IgD-negative memory B cell (primary cell): ENCODE results near the gene SLC9A7. TPM values are rescaled to one million over a fixed set of nuclear protein-coding genes. Genes with fewer than 3 reads are reported as not detected.

Source experiments
- H3K27ac Mint-ChIP-seq, 3 donors: one replicate each; pipeline ENCODE4 v1.8.0; 2020 to 2022; ENCODE audit warnings: mild to moderate bottlenecking in 3 of 3, mixed read lengths in 3 of 3, moderate library complexity in 1 of 3
- H3K27me3 Mint-ChIP-seq: one replicate; pipeline ENCODE4 v1.8.0; 2021; ENCODE audit warnings: mixed read lengths
- H3K36me3 Mint-ChIP-seq: one replicate; pipeline ENCODE4 v1.8.0; 2020; ENCODE audit warnings: mild to moderate bottlenecking, mixed read lengths
- H3K4me1 Mint-ChIP-seq, 3 donors: one replicate each; pipeline ENCODE4 v1.8.0; 2020 to 2022; ENCODE audit warnings: mixed read lengths in 3 of 3, mild to moderate bottlenecking in 1 of 3
- H3K4me3 Mint-ChIP-seq, 4 donors: one replicate each; pipeline ENCODE4 v1.8.0; 2020 to 2022; ENCODE audit warnings: mild to moderate bottlenecking in 4 of 4, mixed read lengths in 4 of 4, moderate library complexity in 3 of 4
- H3K9me3 Mint-ChIP-seq, 3 donors: one replicate each; pipeline ENCODE4 v1.8.0; 2020 to 2021; ENCODE audit warnings: mixed read lengths in 3 of 3, mild to moderate bottlenecking in 1 of 3
- polyA plus RNA-seq: library from polyadenylated mRNA; unstranded; fragments of 300-500 nt; fragmentation: Illumina TruSeq; gene quantifications from one replicate; pipeline ENCODE4 v1.2.3, GENCODE V29; 2021

SLC9A7 gene
- polyA plus RNA-seq, 1 donor from 2014 or later: 18.7 TPM

GRCh38 chrX:46576458-46576857 is 182.5 kb downstream of the SLC9A7 start:
- Mint-ChIP-seq H3K4me1 (peaks cover 15 to 21% (median 19%) of the 10 kb centered on the region in 3 donors), H3K27me3 (no peaks in the 10 kb centered on the region), H3K27ac (peak overlapping the region in 2 of 3 donors; percentile 11 to 42), H3K4me3 (peak overlapping the region; percentile 57 to 78 (median 72)), H3K36me3 (no peaks in the 10 kb centered on the region), H3K9me3 (no peaks in the 10 kb centered on the region)

GRCh38 chrX:46575991-46576392 is 182.9 kb downstream of the SLC9A7 start:
- Mint-ChIP-seq H3K27me3 (peaks cover 2% of the 10 kb centered on the region), H3K27ac (peak overlapping the region in 1 of 3 donors; percentile 42), H3K4me3 (peak overlapping the region; percentile 61 to 78 (median 72)), H3K9me3 (no peaks in the 10 kb centered on the region), H3K4me1 (peaks cover 16 to 25% (median 22%) of the 10 kb centered on the region in 3 donors), H3K36me3 (no peaks in the 10 kb centered on the region)

GRCh38 chrX:46575586-46575985 is 183.3 kb downstream of the SLC9A7 start:
- Mint-ChIP-seq H3K27me3 (peaks cover 2% of the 10 kb centered on the region), H3K9me3 (no peaks in the 10 kb centered on the region), H3K36me3 (no peaks in the 10 kb centered on the region), H3K4me1 (peaks cover 19 to 25% (median 22%) of the 10 kb centered on the region in 3 donors), H3K27ac (no peak overlapping the region), H3K4me3 (peak overlapping the region; percentile 61 to 78 (median 72))

GRCh38 chrX:46574774-46575381 is 184.0 kb downstream of the SLC9A7 start:
- H3K4me1 Mint-ChIP-seq: peaks cover 20 to 25% (median 22%) of the 10 kb centered on the region in 3 donors
- peak overlapping the region; percentile 17 to 91 (median 82) for H3K4me3 Mint-ChIP-seq
- no peak overlapping the region for H3K27ac Mint-ChIP-seq
- no peaks in the 10 kb centered on the region for H3K9me3 Mint-ChIP-seq
- H3K36me3 Mint-ChIP-seq: no peaks in the 10 kb centered on the region
- peaks cover 2% of the 10 kb centered on the region for H3K27me3 Mint-ChIP-seq

GRCh38 chrX:46573892-46574773 is 184.8 kb downstream of the SLC9A7 start:
- Mint-ChIP-seq H3K9me3 (no peaks in the 10 kb centered on the region), H3K27me3 (peaks cover 3% of the 10 kb centered on the region), H3K4me3 (peak overlapping the region; percentile 80 to 91 (median 86)), H3K36me3 (no peaks in the 10 kb centered on the region), H3K4me1 (peaks cover 20 to 25% (median 22%) of the 10 kb centered on the region in 3 donors), H3K27ac (peak overlapping the region in 1 of 3 donors; percentile 84)

GRCh38 chrX:46573331-46573891 is 185.5 kb downstream of the SLC9A7 start, which contains the start of gene CHST7:
Gene CHST7, plus strand, starts transcription at chrX:46573765. Its CDS starts 167 bp downstream, at chrX:46573932.
- H3K9me3 Mint-ChIP-seq: no peaks in the 10 kb centered on the region
- H3K27ac Mint-ChIP-seq: peak within 1 kb of the TSS; percentile 66 to 84 (median 68)
- H3K4me3 Mint-ChIP-seq: peak within 1 kb of the TSS; percentile 80 to 91 (median 86)
- peaks cover 7% of the 10 kb centered on the region for H3K27me3 Mint-ChIP-seq
- H3K4me1 Mint-ChIP-seq: peaks cover 20 to 25% (median 22%) of the 10 kb centered on the region in 3 donors
- H3K36me3 Mint-ChIP-seq: no peaks in the 10 kb centered on the region

- H3K27me3 Mint-ChIP-seq: peaks cover 9% of the 10 kb centered on the region
- H3K9me3 Mint-ChIP-seq: no peaks in the 10 kb centered on the region
- H3K4me3 Mint-ChIP-seq: peak overlapping the region; percentile 80 to 91 (median 86)
- peaks cover 20 to 25% (median 22%) of the 10 kb centered on the region in 3 donors for H3K4me1 Mint-ChIP-seq
- no peaks in the 10 kb centered on the region for H3K36me3 Mint-ChIP-seq
- H3K27ac Mint-ChIP-seq: peak overlapping the region; percentile 4 to 84 (median 68)
These were observed 186.5 kb downstream of the SLC9A7 start for GRCh38 chrX:46572340-46572936.

GRCh38 chrX:46571423-46572339 is 187.2 kb downstream of the SLC9A7 start:
- H3K36me3 Mint-ChIP-seq: no peaks in the 10 kb centered on the region
- peaks cover 11% of the 10 kb centered on the region for H3K27me3 Mint-ChIP-seq
- peak overlapping the region in 3 of 4 donors; percentile 82 to 91 (median 85) for H3K4me3 Mint-ChIP-seq
- peaks cover 20 to 25% (median 22%) of the 10 kb centered on the region in 3 donors for H3K4me1 Mint-ChIP-seq
- H3K9me3 Mint-ChIP-seq: no peaks in the 10 kb centered on the region
- H3K27ac Mint-ChIP-seq: peak overlapping the region in 1 of 3 donors; percentile 84

- no peaks in the 10 kb centered on the region for H3K36me3 Mint-ChIP-seq
- H3K4me3 Mint-ChIP-seq: peak overlapping the region in 1 of 4 donors; percentile 27
- no peak overlapping the region for H3K27ac Mint-ChIP-seq
- no peaks in the 10 kb centered on the region for H3K9me3 Mint-ChIP-seq
- peaks cover 13 to 20% (median 18%) of the 10 kb centered on the region in 3 donors for H3K4me1 Mint-ChIP-seq
- H3K27me3 Mint-ChIP-seq: peaks cover 11% of the 10 kb centered on the region
These were observed 189.3 kb downstream of the SLC9A7 start for GRCh38 chrX:46569621-46570020.

- Mint-ChIP-seq H3K4me3 (no peak overlapping the region), H3K27me3 (peaks cover 20% of the 10 kb centered on the region), H3K9me3 (no peaks in the 10 kb centered on the region), H3K27ac (no peak overlapping the region), H3K4me1 (peaks cover 14 to 16% (median 15%) of the 10 kb centered on the region in 3 donors), H3K36me3 (no peaks in the 10 kb centered on the region)
These were observed 191.5 kb downstream of the SLC9A7 start for GRCh38 chrX:46567388-46567787.

GRCh38 chrX:46561824-46562657 is 196.9 kb downstream of the SLC9A7 start:
- Mint-ChIP-seq H3K9me3 (peaks cover 0 to 3% (median 0%) of the 10 kb centered on the region in 3 donors), H3K4me3 (peak overlapping the region in 2 of 4 donors; percentile 39 to 56), H3K27ac (peak overlapping the region in 1 of 3 donors; percentile 41), H3K4me1 (peaks cover 6 to 16% (median 8%) of the 10 kb centered on the region in 3 donors), H3K36me3 (no peaks in the 10 kb centered on the region), H3K27me3 (peaks cover 22% of the 10 kb centered on the region)

GRCh38 chrX:46559062-46559461 is 199.9 kb downstream of the SLC9A7 start:
- H3K27me3 Mint-ChIP-seq: peaks cover 18% of the 10 kb centered on the region
- H3K27ac Mint-ChIP-seq: no peak overlapping the region
- H3K4me1 Mint-ChIP-seq: peaks cover 8 to 16% (median 12%) of the 10 kb centered on the region in 3 donors
- H3K36me3 Mint-ChIP-seq: no peaks in the 10 kb centered on the region
- H3K9me3 Mint-ChIP-seq: peaks cover 0 to 3% (median 0%) of the 10 kb centered on the region in 3 donors
- H3K4me3 Mint-ChIP-seq: no peak overlapping the region

- no peak overlapping the region for H3K4me3 Mint-ChIP-seq
- no peak overlapping the region for H3K27ac Mint-ChIP-seq
- peaks cover 0 to 5% (median 4%) of the 10 kb centered on the region in 3 donors for H3K4me1 Mint-ChIP-seq
- peaks cover 0 to 1% (median 0%) of the 10 kb centered on the region in 3 donors for H3K9me3 Mint-ChIP-seq
- peaks cover 12% of the 10 kb centered on the region for H3K27me3 Mint-ChIP-seq
- no peaks in the 10 kb centered on the region for H3K36me3 Mint-ChIP-seq
These were observed 204.0 kb downstream of the SLC9A7 start for GRCh38 chrX:46554942-46555341.
